ENCODE measurements around the gene IL6ST.
"Not testable (repeated sequence)": the region's sequence is repeated elsewhere in the genome, so short reads cannot be mapped to it uniquely, and the experiment has no call there.

IL6ST gene

DNA sequence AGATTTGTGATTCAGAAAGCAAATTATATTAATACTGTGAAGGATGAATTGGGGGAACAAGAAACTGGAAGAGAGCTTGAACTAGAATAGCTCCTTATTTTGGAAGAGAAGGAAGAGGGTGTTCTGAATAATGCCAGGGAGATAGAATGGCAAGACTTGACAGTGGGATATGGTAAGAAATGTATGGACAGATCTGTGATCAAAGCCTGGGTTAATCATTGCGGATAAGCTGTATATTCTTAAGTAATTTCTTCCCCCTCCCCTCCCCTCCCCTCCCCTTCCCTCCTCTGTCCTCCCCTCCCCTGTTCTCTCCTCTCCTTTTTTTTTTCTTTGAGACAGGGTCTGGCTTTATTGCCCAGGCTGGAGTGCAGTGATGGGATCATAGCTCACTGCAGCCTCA is 10.1 kb upstream of the IL6ST start:
- DNase-seq (ENCODE audit: low read depth), result no peak

DNA sequence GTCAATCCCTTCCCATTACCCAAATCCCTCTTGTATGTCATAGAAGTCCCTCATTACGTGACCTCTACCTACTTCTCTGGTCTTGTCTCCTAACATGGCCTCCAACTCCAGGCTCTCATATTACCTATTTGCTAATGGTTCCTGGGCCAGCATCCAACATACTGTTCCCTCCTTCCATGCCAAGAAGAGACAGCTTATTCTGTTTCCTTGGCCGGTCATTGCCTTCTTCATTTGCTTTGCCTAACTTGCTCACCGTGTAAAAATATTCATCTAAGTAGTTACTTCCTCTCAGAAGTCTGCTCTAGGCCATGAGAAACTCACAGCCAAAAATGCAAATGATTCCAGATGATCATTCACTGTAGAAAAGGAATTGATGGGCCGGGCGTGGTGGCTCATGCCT is 8.9 kb upstream of the IL6ST start:
- DNase-seq (ENCODE audit: low read depth), result no peak

DNA sequence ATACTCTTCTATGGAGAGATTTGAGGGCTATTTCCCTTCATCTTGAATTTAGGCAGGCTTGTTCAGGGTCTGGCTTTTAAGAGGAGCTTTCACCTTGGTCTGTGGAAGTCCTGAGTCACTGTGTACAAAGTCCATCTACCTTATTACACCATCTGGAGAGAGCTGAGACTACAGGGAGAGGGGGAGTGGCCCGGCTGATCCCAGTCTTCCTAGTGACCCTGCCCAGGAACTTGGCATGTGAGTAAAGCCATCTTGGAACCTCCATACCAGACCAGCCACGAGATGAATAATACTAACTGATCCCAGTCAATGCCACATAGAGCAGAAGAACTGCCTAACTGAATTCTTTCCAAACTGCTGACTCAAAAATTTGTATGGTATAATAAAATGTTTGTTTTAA is 8.4 kb upstream of the IL6ST start:
- DNase-seq (ENCODE audit: low read depth), result peak; percentile 86

DNA sequence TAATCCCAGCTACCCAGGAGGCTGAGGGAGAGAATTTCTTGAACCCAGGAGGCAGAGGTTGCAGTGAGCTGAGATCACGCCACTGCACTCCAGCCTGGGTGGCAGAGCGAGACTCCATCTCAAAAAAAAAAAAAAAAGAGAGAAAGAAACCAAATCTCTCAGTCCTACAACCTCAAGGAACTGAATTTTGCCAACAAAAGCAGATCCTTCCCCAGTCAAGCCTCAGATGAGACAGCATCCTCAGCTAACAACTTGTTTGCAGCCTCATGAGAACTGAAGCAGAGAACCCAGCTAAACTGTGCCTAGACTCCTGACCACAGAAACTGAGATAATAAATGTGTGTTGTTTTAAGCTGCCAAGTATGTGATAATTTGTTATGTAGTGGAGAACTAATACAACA is 7.5 kb upstream of the IL6ST start:
- no peak for DNase-seq (ENCODE audit: low read depth)

DNA sequence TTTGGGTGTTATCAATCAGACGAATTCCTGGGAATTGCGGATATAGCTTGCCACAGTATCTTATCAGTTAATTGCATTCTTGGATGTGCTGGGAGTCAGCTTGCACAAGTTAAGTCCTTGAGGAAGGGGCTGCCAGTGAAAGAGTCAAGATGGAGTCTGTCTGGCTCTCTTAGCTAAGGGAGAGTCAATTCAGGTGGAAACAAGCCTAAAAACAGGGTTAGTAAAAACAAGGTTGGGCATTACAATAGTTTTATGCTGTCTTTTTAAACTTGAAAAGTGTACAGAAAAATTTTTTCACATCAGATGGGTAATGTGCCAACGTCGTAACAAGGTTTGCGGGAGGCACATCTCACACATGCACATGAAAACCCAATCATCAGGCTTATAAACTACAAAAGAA is 5.5 kb upstream of the IL6ST start:
- not testable (repeated sequence) for DNase-seq (ENCODE audit: low read depth)

DNA sequence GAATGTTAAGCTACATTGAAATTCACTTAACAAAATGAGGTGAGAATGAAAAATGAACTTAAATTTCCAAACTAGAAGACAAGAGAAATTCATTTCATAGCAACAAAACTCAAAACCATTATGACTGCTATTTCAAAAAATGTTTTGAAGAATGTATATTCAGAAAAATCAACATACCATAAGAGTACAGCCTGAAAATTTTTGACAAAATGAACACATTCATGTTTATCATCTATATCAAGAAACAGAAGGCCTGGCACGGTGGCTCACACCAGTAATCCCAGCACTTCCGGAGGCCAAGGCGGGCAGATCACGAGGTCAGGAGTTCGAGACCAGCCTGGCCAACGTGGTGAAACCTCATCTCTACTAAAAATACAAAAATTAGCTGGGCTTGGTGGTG is 4.2 kb upstream of the IL6ST start:
- DNase-seq (ENCODE audit: low read depth), result no peak

DNA sequence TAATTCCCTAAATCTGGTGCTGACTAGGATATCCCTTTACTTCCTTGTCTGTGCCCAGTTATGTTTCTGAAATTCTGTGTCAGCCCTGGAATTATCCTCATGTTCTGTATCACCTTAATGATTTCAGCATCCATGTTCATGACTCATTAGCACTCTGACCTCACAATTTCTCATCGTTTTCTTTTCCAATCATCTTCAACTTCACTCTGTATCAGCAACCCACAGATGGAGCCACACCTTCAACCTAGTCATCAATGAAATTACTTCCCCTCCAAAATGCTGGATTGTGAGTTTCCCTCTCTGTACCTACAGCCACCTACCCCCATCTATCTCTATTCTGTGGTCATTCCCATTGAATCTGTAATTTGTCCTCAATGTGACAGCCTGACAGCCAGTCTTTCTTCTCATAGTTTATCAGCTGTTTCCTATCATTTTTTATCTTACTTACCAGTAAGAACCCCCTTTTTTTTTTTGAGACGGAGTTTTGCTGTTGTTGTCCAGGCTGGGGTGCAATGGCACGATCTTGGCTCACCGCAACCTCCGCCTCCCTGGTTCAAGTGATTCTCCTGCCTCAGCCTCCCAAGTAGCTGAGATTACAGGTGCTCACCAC is 3.1 kb upstream of the IL6ST start:
- DNase-seq (ENCODE audit: low read depth), result peak; percentile 71

DNA sequence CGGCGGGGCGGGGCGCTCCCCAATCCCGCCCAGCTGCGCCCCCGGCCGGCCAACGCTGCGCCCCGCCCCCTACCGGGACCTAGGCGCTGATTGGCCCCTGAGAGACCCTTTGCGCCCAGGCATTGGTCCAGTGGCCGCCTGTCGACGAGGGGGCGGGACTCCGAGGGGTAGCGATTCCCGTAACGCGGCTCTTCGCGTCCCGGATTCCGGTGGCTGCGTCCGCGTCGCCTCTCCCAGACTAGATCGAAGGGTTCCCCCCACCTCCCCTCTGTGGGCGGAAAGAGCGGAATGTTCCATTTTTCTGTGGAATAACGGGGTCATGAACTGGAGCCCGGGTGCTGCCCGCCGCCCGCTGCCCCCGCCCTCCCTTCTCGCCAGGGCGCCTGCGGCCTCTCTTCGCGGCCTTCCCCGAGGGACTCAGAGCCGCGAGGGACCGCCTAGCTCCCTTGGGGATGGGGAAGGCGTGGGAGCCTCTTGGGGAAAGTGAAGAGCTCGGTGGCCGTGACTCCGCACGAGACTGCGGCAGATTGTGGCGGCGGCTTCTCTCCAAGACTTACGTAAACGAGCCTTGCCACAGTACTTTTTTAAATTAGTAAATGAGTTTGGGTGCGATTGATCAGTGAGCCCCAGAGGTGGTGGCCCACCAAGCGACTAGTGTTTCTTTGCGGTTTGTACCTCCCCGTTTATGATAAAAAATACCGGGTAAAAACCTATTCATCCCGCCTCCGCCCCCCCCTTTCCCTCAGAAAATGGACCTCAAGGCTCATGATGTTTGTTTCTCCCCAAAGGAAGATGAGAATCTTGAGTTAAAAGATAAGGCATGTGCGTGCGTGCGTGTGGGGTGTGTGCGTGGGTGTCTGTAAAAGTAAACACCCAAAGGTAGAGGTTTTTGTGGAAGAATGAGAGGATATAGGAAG is 493 bp upstream of the IL6ST start:
- DNase-seq (ENCODE audit: low read depth), result peak; percentile 97

DNA sequence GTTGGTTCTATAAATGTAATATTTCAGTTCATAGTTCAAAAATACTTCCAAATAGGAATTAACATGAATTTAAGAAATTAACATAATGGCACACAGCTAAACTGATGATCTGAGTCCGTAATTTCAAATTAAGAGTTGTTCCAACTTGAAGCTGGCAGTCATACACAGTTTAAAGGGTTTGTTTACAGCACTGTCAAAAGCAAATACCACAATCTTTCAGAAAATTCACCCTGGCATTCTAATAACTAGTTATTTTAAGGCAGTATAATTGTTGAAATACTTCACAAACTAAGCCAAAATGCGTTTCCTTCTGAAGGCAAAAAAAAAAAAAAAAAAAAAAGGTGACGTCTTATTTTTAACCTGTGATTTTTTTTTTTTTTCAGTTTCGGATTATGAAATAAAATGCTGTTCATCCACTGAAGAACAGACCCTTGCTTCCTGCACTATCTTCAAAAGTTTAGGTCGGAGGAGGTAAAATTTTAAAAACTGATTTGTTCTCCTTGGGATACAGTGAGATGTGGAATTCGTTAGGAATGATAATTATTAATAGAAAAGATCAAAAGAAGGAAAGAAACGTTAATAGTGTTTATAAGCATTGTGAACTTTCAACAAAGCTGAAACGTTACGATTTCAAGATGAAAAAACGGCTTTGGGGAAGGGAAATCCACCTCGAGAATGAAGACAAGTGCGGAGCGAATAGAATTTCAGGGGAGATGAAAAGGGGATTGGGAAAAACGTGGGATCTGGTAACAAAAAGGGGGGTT is 850 bp downstream of the IL6ST start:
- DNase-seq (ENCODE audit: low read depth), result peak; percentile 14

DNA sequence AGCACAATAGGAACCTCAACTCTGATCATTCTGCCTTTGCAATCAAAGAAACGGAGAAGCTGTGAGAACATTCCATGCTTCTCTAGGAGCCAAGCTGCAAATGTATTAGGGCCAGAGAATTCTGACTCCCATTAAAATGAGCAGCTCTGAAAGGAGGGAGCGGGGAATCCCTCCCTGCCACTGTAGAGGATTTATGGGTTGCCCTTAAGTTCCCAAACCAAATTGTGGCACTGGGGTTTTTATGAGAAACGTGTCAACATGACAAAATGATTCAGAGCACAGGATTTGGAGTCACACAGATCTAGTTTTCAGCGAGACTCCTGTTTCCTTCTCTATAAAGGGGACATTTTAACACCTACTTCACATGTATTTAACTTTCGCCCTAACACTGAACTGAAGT is 1.8 kb downstream of the IL6ST start:
- DNase-seq (ENCODE audit: low read depth), result peak; percentile 59

DNA sequence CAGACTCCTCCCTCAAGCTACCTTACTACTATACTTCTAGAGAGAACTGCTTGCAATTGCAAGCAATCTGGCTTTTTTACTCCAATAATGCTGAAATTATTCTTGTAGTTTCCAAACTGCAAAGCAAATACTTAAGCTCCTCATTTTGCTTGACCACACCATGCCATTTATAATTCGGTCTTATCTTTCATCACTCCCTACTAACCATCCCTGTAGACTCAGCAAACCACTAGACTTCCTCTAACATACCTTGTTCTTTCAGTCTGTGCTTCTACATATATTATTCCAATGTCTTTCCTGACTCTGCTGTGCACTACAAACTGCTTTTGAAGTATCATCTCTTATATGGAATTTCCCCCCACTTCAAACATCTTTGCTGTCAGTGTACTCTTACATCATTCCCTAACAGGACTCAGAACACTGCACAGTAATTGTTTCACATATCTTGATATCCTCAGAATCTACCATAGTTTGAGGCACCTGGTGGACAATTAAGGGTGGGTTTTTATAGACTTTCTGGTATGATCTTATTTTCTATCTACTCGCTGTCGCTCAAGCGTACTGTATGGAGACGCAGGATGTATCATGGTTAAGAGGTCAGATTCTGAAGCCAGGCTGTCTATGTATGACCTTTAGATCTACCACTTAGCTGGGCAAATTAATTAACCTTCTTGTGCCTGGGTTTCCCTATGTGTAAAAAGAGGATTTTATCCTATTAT is 2.8 kb downstream of the IL6ST start:
- DNase-seq (ENCODE audit: low read depth), result peak; percentile 89

DNA sequence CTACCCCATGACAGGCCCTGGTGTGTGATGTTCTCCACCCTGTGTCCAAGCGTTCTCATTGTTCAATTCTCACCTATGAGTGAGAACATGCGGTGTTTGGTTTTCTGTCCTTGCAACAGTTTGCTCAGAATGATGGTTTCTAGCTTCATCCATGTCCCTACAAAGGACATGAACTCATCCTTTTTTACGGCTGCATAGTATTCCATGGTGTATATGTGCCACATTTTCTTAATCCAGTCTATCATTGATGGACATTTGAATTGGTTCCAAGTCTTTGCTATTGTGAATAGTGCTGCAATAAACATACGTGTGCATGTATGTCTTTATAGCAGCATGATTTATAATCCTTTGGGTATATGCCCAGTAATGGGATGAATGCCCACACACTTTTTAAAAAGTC is 3.9 kb downstream of the IL6ST start:
- DNase-seq (ENCODE audit: low read depth), result not testable (repeated sequence)

DNA sequence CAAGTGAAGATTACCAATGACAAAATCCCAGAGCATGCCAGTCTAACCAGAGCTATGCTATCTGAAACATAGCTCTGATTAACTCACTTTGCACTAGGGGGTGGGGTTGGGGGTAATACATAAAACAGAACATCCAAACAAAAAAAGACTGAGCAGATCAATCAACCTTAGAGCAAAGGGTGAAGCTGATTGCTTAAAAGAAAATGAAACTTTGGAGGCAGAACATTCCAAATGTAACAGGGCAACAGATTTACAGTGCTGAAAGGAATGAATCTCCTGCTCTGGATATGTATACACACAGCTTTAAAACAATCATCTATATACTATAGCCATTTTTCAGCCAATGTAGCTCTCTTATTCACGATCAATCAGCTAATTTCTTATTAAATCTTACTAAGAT is 4.9 kb downstream of the IL6ST start:
- peak; percentile 30 for DNase-seq (ENCODE audit: low read depth)

DNA sequence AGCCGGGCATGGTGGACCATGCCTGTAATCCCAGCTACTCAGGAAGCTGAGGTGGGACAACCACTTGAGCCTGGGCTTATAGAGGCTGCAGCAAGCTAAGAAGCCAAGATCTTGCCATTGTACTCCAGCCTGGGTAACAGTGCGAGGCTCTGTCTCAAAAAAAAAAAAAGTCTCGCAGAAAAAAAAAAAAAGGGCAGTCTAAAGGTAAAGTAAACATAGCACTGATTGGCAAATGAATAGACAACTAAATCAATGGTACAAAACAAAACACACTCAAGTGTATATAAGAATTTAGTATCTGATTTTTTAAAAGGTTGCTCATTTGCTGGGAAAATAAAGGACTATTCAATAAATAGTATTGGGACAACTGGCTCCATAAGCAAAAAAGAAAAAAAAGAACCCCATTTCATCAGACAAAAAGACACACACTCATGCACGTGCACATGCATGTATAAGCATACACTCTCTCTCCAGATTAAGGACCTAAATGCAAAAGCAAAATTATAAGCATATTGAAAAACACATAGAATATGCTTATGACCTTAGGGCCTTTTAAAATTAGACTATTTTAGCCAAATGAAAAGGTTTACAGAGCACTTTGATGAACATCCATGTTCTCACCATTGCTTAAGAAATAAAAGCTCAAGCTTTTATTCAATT is 5.7 kb downstream of the IL6ST start:
- DNase-seq (ENCODE audit: low read depth), result no peak

DNA sequence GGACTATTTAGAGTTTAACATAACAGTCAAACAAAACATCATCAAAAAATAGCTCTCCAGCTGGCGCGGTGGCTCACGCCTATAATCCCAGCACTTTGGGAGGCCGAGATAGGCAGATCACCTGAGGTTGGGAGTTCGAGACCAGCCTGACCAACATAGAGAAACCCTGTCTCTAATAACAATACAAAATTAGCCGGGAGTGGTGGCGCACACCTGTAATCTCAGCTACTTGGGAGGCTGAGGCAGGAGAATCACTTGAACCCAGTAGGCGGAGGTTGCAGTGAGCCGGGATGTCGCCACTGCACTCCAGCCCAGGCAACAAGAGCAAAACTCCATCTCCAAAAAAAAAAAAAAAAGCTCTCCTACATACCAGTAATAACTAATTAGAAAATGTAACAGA is 6.3 kb downstream of the IL6ST start:
- not testable (repeated sequence) for DNase-seq (ENCODE audit: low read depth)

DNA sequence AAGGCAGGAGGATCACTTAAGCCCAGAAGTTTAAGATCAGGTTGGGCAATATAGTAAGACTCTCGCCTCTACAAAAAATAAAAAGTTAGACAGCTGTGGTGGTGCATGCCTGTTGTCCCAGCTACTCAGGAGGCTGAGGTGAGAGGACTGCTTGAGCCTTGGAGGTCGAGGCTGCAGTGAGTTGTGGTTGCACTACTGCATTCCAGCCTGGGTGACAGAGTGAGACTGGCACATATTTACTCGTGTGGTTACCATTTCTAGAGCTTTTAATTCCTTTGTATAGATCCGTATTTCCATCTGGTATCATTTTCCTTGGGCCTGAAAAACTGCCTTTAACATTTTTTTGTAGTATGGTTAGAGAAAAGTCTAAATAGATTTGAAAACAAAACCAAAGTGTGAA is 7.8 kb downstream of the IL6ST start:
- peak; percentile 21 for DNase-seq (ENCODE audit: low read depth)

DNA sequence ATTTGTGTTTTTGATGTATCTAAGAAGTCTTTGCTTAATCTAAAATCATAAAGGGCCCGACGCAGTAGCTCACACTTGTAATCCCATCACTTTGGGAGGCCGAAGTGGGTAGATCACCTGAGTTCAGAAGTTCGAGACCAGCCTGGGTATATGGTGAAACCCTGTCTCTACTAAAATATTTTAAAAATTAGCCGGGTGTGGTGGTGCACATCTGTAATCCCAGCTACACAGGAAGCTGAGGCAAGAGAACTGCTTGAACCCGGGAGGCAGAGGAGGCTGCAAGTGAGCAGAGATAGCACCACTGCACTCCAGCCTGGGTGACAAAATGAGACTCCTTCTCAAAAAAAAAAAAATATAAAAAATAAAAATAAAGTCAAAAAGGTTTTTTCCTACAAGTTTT is 9.6 kb downstream of the IL6ST start:
- DNase-seq (ENCODE audit: low read depth), result no peak

DNA sequence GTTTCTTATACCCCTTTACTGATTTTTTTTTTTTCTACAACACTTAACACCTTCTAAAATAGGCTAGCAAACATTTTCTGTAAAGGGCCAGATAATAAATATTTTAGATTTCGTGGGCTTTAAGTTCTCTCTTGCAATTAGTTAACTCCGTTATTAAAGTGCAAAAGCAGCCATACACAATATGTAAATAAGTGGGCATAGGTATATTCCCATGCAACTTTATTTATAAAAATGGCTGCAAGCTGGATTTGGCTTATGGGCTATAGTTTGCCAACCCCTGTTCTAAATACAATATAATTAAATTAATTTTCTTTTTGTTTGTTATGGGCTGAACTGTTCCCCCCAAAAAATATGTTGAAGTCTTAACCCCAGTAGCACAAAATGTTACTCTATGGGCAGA is 10.8 kb downstream of the IL6ST start:
- no peak for DNase-seq (ENCODE audit: low read depth)

DNA sequence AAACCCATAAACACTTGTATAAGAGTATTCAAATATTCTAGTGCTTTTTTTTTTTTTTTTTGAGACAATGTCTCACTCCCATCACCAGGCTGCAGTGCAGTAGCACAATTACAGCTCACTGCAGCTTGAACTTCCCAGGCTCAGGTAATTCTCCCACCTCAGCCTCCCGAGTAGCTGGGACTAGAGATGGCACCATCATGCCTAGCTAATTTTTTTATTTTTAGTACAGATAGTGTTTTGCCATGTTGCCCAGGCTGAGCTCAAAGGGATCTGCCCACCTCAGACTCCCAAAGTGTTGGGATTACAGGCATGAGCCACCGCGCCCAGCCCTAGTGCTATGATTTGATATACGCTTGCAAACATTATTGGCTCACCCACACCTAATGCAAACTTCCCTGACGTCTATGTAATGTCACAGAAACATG is 11.8 kb downstream of the IL6ST start:
- DNase-seq (ENCODE audit: low read depth), result peak; percentile 20

DNA sequence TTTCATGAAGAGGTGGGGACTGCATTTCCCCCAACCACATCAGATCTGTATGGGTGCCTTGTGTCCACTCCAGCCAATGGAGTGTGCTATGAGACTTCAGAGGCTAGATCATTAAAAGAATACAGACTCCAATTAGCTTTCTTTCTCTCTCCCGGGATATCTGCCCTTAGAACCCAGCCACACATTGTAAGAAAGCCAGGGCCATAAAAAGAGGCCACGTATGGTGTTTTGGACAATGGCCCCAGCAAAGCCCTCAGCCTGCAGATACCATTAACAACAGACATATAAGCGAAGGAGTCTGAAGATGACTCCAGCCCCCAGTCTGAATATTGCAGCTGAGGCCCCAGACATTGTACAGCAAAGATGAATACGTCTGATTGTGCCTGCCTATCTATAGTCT is 21.5 kb downstream of the IL6ST start:
- DNase-seq (ENCODE audit: low read depth), result no peak

DNA sequence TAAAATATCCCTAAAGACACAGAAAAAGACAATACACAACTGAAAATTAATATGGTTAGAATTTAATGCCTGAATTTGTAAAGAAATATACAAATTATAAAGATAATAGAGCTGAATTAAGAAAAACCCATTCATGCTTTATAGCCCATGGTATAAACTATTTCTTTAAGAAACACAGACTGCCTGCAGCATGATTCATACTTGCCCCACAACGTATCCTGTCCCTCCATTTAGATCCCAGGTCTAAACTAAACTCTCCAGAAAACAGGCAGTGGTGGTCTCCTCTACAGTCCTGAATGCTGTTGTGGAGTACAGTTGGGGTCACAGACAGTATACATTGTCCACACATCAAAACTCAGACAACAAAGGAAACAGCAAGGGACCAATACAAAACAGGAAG is 24.8 kb downstream of the IL6ST start:
- peak; percentile 47 for DNase-seq (ENCODE audit: low read depth)

DNA sequence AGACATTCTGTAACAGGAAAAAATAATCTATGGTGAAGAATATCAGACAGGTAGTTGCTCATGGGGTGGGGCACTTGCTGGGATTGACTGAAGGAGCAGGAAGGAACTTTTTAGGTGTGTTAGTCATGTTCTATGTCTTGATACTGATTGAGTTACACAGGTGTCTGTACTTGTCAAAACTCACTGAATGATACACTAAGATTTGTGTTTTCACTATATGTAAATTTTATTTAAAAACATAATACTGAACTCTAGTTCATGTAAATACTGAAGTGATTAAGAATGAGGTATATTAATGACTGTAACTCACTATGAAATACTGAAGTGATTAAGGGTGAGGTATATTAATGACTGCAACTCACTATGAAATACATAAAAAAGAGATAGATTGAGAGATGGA is 28.5 kb downstream of the IL6ST start:
- no peak for DNase-seq (ENCODE audit: low read depth)

Measured in amniotic epithelial cell (primary cell).